ENCODE results near the gene TNPO3.

The TNPO3 gene

GRCh38 chr7:128911423-128912031, 143.4 kb downstream of the TNPO3 start:
- 0 out of 2 replicates have a peak overlapping the region, but pooled peaks have one; percentile 4 for H3K4me3 ChIP-seq (ENCODE audit: low read depth, low read length)
- peak; percentile 58 for DNase-seq (ENCODE audit: low read depth)

GRCh38 chr7:128910569-128910945, 144.4 kb downstream of the TNPO3 start, which contains the start of gene KCP:
Gene KCP (minus strand): TSS chr7:128910709. CDS start chr7:128910676, 33 bp downstream.
- H3K4me3 ChIP-seq (ENCODE audit: low read depth, low read length): no peak within 1 kb of the TSS
- DNase-seq (ENCODE audit: low read depth): no peak
- no peak for TF ChIP-seq CTCF (IDR thresholded peaks at IDR 0.05; ENCODE audit: control insufficient read depth, extremely low read depth, insufficient read depth)

More at GRCh38 chr7:128911423-128912031, 143.4 kb downstream of the TNPO3 start:
- no peak for TF ChIP-seq CTCF (IDR thresholded peaks at IDR 0.05; ENCODE audit: control insufficient read depth, extremely low read depth, insufficient read depth)

- TF ChIP-seq CTCF (IDR thresholded peaks at IDR 0.05; ENCODE audit: control insufficient read depth, extremely low read depth, insufficient read depth): no peak
- DNase-seq (ENCODE audit: low read depth): no peak
Measured at GRCh38 chr7:128909625-128910568, 145.0 kb downstream of the TNPO3 start.

GRCh38 chr7:128908750-128909624, 145.9 kb downstream of the TNPO3 start:
- no peak overlapping the region for H3K4me3 ChIP-seq (ENCODE audit: low read depth, low read length)
- no peak for TF ChIP-seq CTCF (IDR thresholded peaks at IDR 0.05; ENCODE audit: control insufficient read depth, extremely low read depth, insufficient read depth)
- DNase-seq (ENCODE audit: low read depth): no peak

More at GRCh38 chr7:128909625-128910568, 145.0 kb downstream of the TNPO3 start:
- H3K4me3 ChIP-seq (ENCODE audit: low read depth, low read length): no peak overlapping the region

- H3K4me3 ChIP-seq (ENCODE audit: low read depth, low read length): no peak overlapping the region
- TF ChIP-seq CTCF (IDR thresholded peaks at IDR 0.05; ENCODE audit: control insufficient read depth, extremely low read depth, insufficient read depth): no peak
- no peak for DNase-seq (ENCODE audit: low read depth)
Measured at GRCh38 chr7:128906766-128907559, 147.9 kb downstream of the TNPO3 start.
